Bronchial epithelial cell (primary cell): Measurements from ENCODE around the gene STAMBP. TPM values are rescaled to one million over a fixed set of nuclear protein-coding genes. Genes with fewer than 3 reads are reported as not detected.
A peak's percentile ranks its signal among the peaks of the same experiment; 100 is the strongest.
"Not testable (repeated sequence)": the region's sequence is repeated elsewhere in the genome, so short reads cannot be mapped to it uniquely, and the experiment has no call there.

Experiments
- DNase-seq: peaks from one replicate; pipeline ENCODE4 v3.0.0-alpha.2; 2010; ENCODE audit warnings: low read depth
- FAIRE-seq: peaks from 2 replicates; lab custom pipeline; 2011; peaks lifted over from hg19 to GRCh38; lab: Jason Lieb, UNC
- H3K27me3 ChIP-seq: 2 replicates; pipeline ENCODE4 v1.5.1; 2011; ENCODE audit warnings: low read length; ENCODE audit not compliant: control insufficient read depth, insufficient read depth
- H3K36me3 ChIP-seq: 2 replicates; pipeline ENCODE4 v1.5.1; 2011; ENCODE audit warnings: low read length; ENCODE audit not compliant: control insufficient read depth, insufficient read depth
- H3K4me3 ChIP-seq: 2 replicates; pipeline ENCODE4 v1.5.1; 2011; ENCODE audit warnings: mild to moderate bottlenecking, low read depth, low read length, control low read depth
- CTCF ChIP-seq: IDR thresholded peaks from 2 replicates; pipeline ENCODE4 v1.5.1; 2011; ENCODE audit warnings: mild to moderate bottlenecking, moderate library complexity, low read length, control low read depth, inconsistent platforms; ENCODE audit not compliant: insufficient read depth, severe bottlenecking
- total RNA-seq: library from RNA; depleted of rRNA; stranded (reverse); fragments of >200 nt; gene quantifications from 2 replicates; pipeline ENCODE4 v1.2.1, GENCODE V29; 2014

The STAMBP gene
- total RNA-seq, 1 donor from 2014 or later, result 24.0 TPM

- no peak for FAIRE-seq
- Histone ChIP-seq H3K4me3 (no peak overlapping the region), H3K27me3 (no peaks in the 10 kb centered on the region), H3K36me3 (peaks cover 29% of the 10 kb centered on the region)
- no peak for TF ChIP-seq CTCF
- DNase-seq, result peak; percentile 87
These were observed 31.2 kb downstream of the STAMBP start for GRCh38 chr2:73859721-73860586.

GRCh38 chr2:73862987-73863386, 34.2 kb downstream of the STAMBP start:
- DNase-seq (no peak), FAIRE-seq (no peak)
- Histone ChIP-seq H3K27me3 (no peaks in the 10 kb centered on the region), H3K4me3 (no peak overlapping the region), H3K36me3 (peaks cover 21% of the 10 kb centered on the region)
- no peak for TF ChIP-seq CTCF

DNA sequence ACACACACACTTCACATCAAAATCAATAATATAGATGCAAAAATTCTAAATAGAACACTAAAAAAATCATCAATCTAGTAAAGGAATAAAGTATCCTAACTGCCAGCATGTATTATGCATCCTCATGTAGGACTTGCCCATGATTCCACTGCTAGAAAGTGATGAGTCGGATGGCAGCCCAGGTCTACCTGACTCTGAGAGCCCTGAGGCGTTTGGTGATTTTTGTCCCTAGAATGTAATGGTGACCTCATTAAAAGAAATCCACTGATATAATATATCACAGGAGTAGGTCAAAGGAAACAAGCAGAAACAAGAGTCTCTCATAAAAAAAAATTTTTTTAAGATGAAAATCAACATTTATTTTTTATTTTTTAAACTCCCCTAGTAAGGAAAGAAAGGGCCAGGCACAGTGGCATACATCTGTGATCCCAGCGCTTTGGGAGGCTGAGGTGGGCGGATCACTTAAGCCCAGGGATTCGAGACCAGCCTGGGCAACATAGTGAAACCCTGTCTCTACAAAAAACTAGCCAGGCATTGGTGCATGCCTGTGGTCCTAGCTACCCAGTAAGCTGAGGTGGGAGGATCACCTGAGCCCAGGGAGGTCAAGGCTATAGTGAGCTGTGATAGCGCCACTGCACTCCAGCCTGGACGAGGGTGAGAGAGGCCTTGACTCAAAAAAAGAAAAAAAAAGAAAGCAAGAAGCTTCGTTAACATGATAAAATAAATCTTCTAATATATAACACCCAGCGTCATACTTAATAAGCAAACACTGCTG, 39.6 kb downstream of the STAMBP start:
- FAIRE-seq, result no peak
- H3K4me3 ChIP-seq, result no peak overlapping the region
- H3K36me3 ChIP-seq, result peaks cover 10% of the 10 kb centered on the region
- peak; percentile 72 for DNase-seq
- H3K27me3 ChIP-seq, result no peaks in the 10 kb centered on the region
- TF ChIP-seq CTCF, result no peak

DNA sequence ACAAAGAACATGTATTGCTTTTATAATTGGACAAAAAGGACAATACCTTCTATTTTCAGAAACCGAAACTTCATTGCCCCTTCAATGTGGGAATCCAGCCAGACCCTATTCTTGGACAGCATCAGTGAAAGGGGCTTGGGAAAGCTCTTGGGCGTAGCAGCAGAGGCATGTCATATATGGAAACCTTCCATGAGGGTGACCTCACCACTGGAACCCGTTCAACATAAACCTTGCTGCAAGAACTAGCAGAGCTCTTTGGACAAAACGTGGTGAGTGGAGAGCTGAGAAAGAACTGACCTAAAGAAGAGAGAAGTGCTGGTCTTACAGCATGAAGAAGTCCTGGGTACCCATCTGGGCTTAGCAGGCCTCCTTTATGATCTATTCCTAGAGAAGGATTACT, 41.3 kb downstream of the STAMBP start:
- no peak overlapping the region for H3K4me3 ChIP-seq
- TF ChIP-seq CTCF, result no peak
- FAIRE-seq, result no peak
- H3K36me3 ChIP-seq, result peaks cover 1% of the 10 kb centered on the region
- no peaks in the 10 kb centered on the region for H3K27me3 ChIP-seq
- DNase-seq, result peak; percentile 58

- Histone ChIP-seq H3K27me3 (no peaks in the 10 kb centered on the region), H3K36me3 (no peaks in the 10 kb centered on the region), H3K4me3 (no peak overlapping the region)
- no peak for FAIRE-seq
- peak; percentile 77 for DNase-seq
- no peak for TF ChIP-seq CTCF
These were observed 48.5 kb downstream of the STAMBP start for GRCh38 chr2:73877071-73877802.

- H3K27me3 ChIP-seq, H3K36me3 ChIP-seq, H3K4me3 ChIP-seq, FAIRE-seq, DNase-seq: not testable (repeated sequence)
These were observed 49.2 kb downstream of the STAMBP start for GRCh38 chr2:73877984-73878383.
